ENCODE measurements around the gene KPNA6. TPM values are rescaled to one million over a fixed set of nuclear protein-coding genes. Genes with fewer than 3 reads are reported as not detected.

KPNA6 gene
- polyA plus RNA-seq, 1 donor (not counting 4 experiments of a cell fraction or from before 2014, with no cell fraction given) = 42.6 TPM

- H3K4me1 ChIP-seq (ENCODE audit: control insufficient read depth, extremely low read depth, insufficient read depth, low read length) = peaks cover 16% of the 10 kb centered on the region
- peaks cover 8% of the 10 kb centered on the region for H3K9me1 ChIP-seq (ENCODE audit: control insufficient read depth, extremely low read depth, insufficient read depth, low read length)
- no peak overlapping the region for H3K4me2 ChIP-seq (ENCODE audit: control insufficient read depth, extremely low read depth, insufficient read depth, low read depth, low read length)
- peaks cover 11% of the 10 kb centered on the region for H4K20me1 ChIP-seq (ENCODE audit: control insufficient read depth, extremely low read depth, insufficient read depth, low read length)
- no peaks in the 10 kb centered on the region for H3K9me3 ChIP-seq (ENCODE audit: control insufficient read depth, low read depth, low read length)
- H3K27me3 ChIP-seq (ENCODE audit: control insufficient read depth, extremely low read depth, insufficient read depth, low read length) = no peaks in the 10 kb centered on the region
- TF ChIP-seq EZH2 (IDR thresholded peaks at IDR 0.05; ENCODE audit: low read length) = no peak
- TF ChIP-seq CTCF (optimal IDR thresholded peaks at IDR 0.05 in 1 of 3, IDR thresholded peaks at IDR 0.05 in 1 of 3, conservative IDR thresholded peaks at IDR 0.05 in 1 of 3; ENCODE audit: extremely low read depth in 1 of 3, insufficient read depth in 2 of 3, low read length in 3 of 3) = no peak
- DNase-seq (ENCODE audit: low read depth, low spot score) (no peak), FAIRE-seq (no peak)
- H3K27ac ChIP-seq (ENCODE audit: control insufficient read depth, insufficient read depth, low read length) = no peak overlapping the region
- dilution Hi-C loops (cut with MboI; ENCODE audit: extremely low pct_ligation_motif_present, low sequenced_read_pairs) = no loop called here
- H3K4me3 ChIP-seq (ENCODE audit: control insufficient read depth in 2 of 3, extremely low read depth in 1 of 3, insufficient read depth in 2 of 3, low read depth in 1 of 3, low read length in 3 of 3) = no peak overlapping the region
- peaks cover 0 to 4% of the 10 kb centered on the region in 2 experiments for H3K36me3 ChIP-seq (ENCODE audit: control insufficient read depth in 2 of 2, extremely low read depth in 1 of 2, insufficient read depth in 2 of 2, low read length in 2 of 2)
- H3K9ac ChIP-seq (ENCODE audit: control insufficient read depth, extremely low read depth, insufficient read depth, low read length) = no peak overlapping the region
- H2AFZ ChIP-seq (ENCODE audit: control insufficient read depth, low read length) = no peak overlapping the region
- H3K79me2 ChIP-seq (ENCODE audit: control insufficient read depth, insufficient read depth, low read length) = peaks cover 93% of the 10 kb centered on the region
Measured at GRCh38 chr1:32114420-32114819, 6.6 kb downstream of the KPNA6 start.

GRCh38 chr1:32115496-32115895 is 7.6 kb downstream of the KPNA6 start:
- Histone ChIP-seq H3K36me3 (ENCODE audit: control insufficient read depth in 2 of 2, extremely low read depth in 1 of 2, insufficient read depth in 2 of 2, low read length in 2 of 2) (peaks cover 0 to 1% of the 10 kb centered on the region in 2 experiments), H3K79me2 (ENCODE audit: control insufficient read depth, insufficient read depth, low read length) (peaks cover 94% of the 10 kb centered on the region), H3K27ac (ENCODE audit: control insufficient read depth, insufficient read depth, low read length) (no peak overlapping the region), H3K27me3 (ENCODE audit: control insufficient read depth, extremely low read depth, insufficient read depth, low read length) (no peaks in the 10 kb centered on the region), H3K9me1 (ENCODE audit: control insufficient read depth, extremely low read depth, insufficient read depth, low read length) (peaks cover 5% of the 10 kb centered on the region), H3K4me1 (ENCODE audit: control insufficient read depth, extremely low read depth, insufficient read depth, low read length) (peaks cover 12% of the 10 kb centered on the region), H3K4me2 (ENCODE audit: control insufficient read depth, extremely low read depth, insufficient read depth, low read depth, low read length) (no peak overlapping the region), H2AFZ (ENCODE audit: control insufficient read depth, low read length) (no peak overlapping the region), H3K9me3 (ENCODE audit: control insufficient read depth, low read depth, low read length) (no peaks in the 10 kb centered on the region), H4K20me1 (ENCODE audit: control insufficient read depth, extremely low read depth, insufficient read depth, low read length) (peaks cover 11% of the 10 kb centered on the region), H3K4me3 (ENCODE audit: control insufficient read depth in 2 of 3, extremely low read depth in 1 of 3, insufficient read depth in 2 of 3, low read depth in 1 of 3, low read length in 3 of 3) (no peak overlapping the region), H3K9ac (ENCODE audit: control insufficient read depth, extremely low read depth, insufficient read depth, low read length) (no peak overlapping the region)
- no peak for DNase-seq (ENCODE audit: low read depth, low spot score)
- FAIRE-seq = no peak
- TF ChIP-seq CTCF (optimal IDR thresholded peaks at IDR 0.05 in 1 of 3, IDR thresholded peaks at IDR 0.05 in 1 of 3, conservative IDR thresholded peaks at IDR 0.05 in 1 of 3; ENCODE audit: extremely low read depth in 1 of 3, insufficient read depth in 2 of 3, low read length in 3 of 3) (no peak), EZH2 (IDR thresholded peaks at IDR 0.05; ENCODE audit: low read length) (no peak)
- dilution Hi-C loops (cut with MboI; ENCODE audit: extremely low pct_ligation_motif_present, low sequenced_read_pairs) = no loop called here
